CD14-positive monocyte (primary cell): ENCODE results near the gene RNF213. TPM values are rescaled to one million over a fixed set of nuclear protein-coding genes. Genes with fewer than 3 reads are reported as not detected.
"Not testable (repeated sequence)": the region's sequence is repeated elsewhere in the genome, so short reads cannot be mapped to it uniquely, and the experiment has no call there.

Source experiments
- DNase-seq, 3 donors: peaks; one replicate each; pipeline ENCODE4 v3.0.0-alpha.2; 2011 to 2022
- H2AFZ ChIP-seq: 2 replicates; pipeline ENCODE4 v1.6.0; 2012; ENCODE audit warnings: mild to moderate bottlenecking, low read depth, low read length, inconsistent platforms; ENCODE audit not compliant: insufficient read depth, poor library complexity, severe bottlenecking
- H3K27ac ChIP-seq, 2 donors: 1 replicate in 1 of 2; 2 replicates in 1 of 2; pipeline ENCODE4 v1.5.1; 2012 to 2013; ENCODE audit warnings: low read length in 2 of 2, control low read depth in 1 of 2, inconsistent platforms in 1 of 2, low read depth in 1 of 2, mild to moderate bottlenecking in 1 of 2
- H3K27me3 ChIP-seq, 2 donors: one replicate each; pipeline versions ENCODE4 v1.6.0 to v1.6.1; 2011 to 2013; ENCODE audit warnings: low read length in 2 of 2; ENCODE audit not compliant: control insufficient read depth in 2 of 2, insufficient read depth in 2 of 2
- H3K36me3 ChIP-seq, 2 donors: replicated peaks in 1 of 2; 1 replicate in 1 of 2; 2 replicates in 1 of 2; pipeline versions ENCODE4 v1.5.1 to v1.6.1; 2012 to 2013; ENCODE audit warnings: low read length in 2 of 2, control low read depth in 1 of 2, inconsistent platforms in 1 of 2, mild to moderate bottlenecking in 1 of 2; ENCODE audit not compliant: insufficient read depth in 2 of 2, control insufficient read depth in 1 of 2
- H3K4me1 ChIP-seq, 2 donors: 1 replicate in 1 of 2; 2 replicates in 1 of 2; pipeline versions ENCODE4 v1.5.1 to v1.6.1; 2012 to 2013; ENCODE audit warnings: low read length in 2 of 2, control low read depth in 1 of 2, inconsistent platforms in 1 of 2, mild to moderate bottlenecking in 1 of 2, moderate library complexity in 1 of 2; ENCODE audit not compliant: insufficient read depth in 2 of 2, control insufficient read depth in 1 of 2
- H3K4me2 ChIP-seq: replicated peaks from 2 replicates; pipeline ENCODE3; 2012; ENCODE audit warnings: low read length, moderate library complexity, mild to moderate bottlenecking; ENCODE audit not compliant: poor library complexity, severe bottlenecking; ENCODE audit errors: extremely low read depth
- H3K4me3 ChIP-seq, 3 experiments: fragments of 200-600 bp in 1 of 3; sonication (generic) in 1 of 3; replicated peaks in 1 of 3; 1 replicate in 2 of 3; 2 replicates in 1 of 3; pipeline ENCODE4 v1.5.1; 2011 to 2013; ENCODE audit warnings: low read length in 3 of 3, mild to moderate bottlenecking in 3 of 3, control low read depth in 2 of 3, low read depth in 2 of 3, inconsistent platforms in 1 of 3, moderate library complexity in 1 of 3
- H3K79me2 ChIP-seq: 2 replicates; pipeline ENCODE4 v1.6.0; 2012; ENCODE audit warnings: mild to moderate bottlenecking, control low read depth, inconsistent platforms, low read length, moderate library complexity; ENCODE audit not compliant: insufficient read depth
- H3K9ac ChIP-seq: 2 replicates; pipeline ENCODE4 v1.6.0; 2017; ENCODE audit warnings: low read length, mild to moderate bottlenecking; ENCODE audit not compliant: insufficient read depth, poor library complexity, severe bottlenecking
- H3K9me3 ChIP-seq, 2 donors: replicated peaks in 1 of 2; 1 replicate in 1 of 2; 2 replicates in 1 of 2; pipeline versions ENCODE4 v1.5.1 to v1.6.1; 2012 to 2013; ENCODE audit warnings: low read length in 2 of 2, control low read depth in 1 of 2; ENCODE audit not compliant: control insufficient read depth in 1 of 2, insufficient read depth in 1 of 2
- H4K20me1 ChIP-seq: 2 replicates; pipeline ENCODE4 v1.6.0; 2012; ENCODE audit warnings: mild to moderate bottlenecking, low read length, control low read depth, moderate library complexity; ENCODE audit not compliant: insufficient read depth
- H3K27ac Mint-ChIP-seq, 7 donors: one replicate each; pipeline ENCODE4 v1.8.0; 2020; ENCODE audit warnings: mild to moderate bottlenecking in 7 of 7, mixed read lengths in 7 of 7, moderate library complexity in 6 of 7, inconsistent platforms in 2 of 7
- H3K27me3 Mint-ChIP-seq, 3 donors: one replicate each; pipeline ENCODE4 v1.8.0; 2021 to 2022; ENCODE audit warnings: low read depth in 3 of 3, mild to moderate bottlenecking in 3 of 3, mixed read lengths in 3 of 3, moderate library complexity in 3 of 3, inconsistent platforms in 1 of 3
- H3K36me3 Mint-ChIP-seq, 2 donors: one replicate each; pipeline ENCODE4 v1.8.0; 2020; ENCODE audit warnings: mixed read lengths in 2 of 2, inconsistent platforms in 1 of 2, mild to moderate bottlenecking in 1 of 2
- H3K4me1 Mint-ChIP-seq: one replicate; pipeline ENCODE4 v1.8.0; 2020; ENCODE audit warnings: mild to moderate bottlenecking, mixed read lengths
- H3K4me3 Mint-ChIP-seq, 2 donors: one replicate each; pipeline ENCODE4 v1.8.0; 2020; ENCODE audit warnings: mild to moderate bottlenecking in 2 of 2, mixed read lengths in 2 of 2, moderate library complexity in 1 of 2
- H3K9me3 Mint-ChIP-seq, 7 donors: one replicate each; pipeline ENCODE4 v1.8.0; 2020 to 2022; ENCODE audit warnings: mixed read lengths in 7 of 7, mild to moderate bottlenecking in 6 of 7, moderate library complexity in 6 of 7, inconsistent platforms in 2 of 7
- WGBS: methylation state at CpG from one replicate; pipeline ENCODE4 v1.1.5; 2013; ENCODE audit warnings: missing lambda C conversion rate; ENCODE audit not compliant: insufficient coverage; 5-methylcytosine and 5-hydroxymethylcytosine counted together
- intact Hi-C, 2 donors: fragments of 100-400 bp; cut with micrococcal nuclease; formaldehyde crosslinking; loops; one replicate each; pipeline versions ENCODE4 v1.15.0 to v1.15.1; 2023
- polyA plus RNA-seq, 3 donors: library from polyadenylated mRNA; depleted of rRNA in 1 of 3; unstranded in 2 of 3; stranded (reverse) in 1 of 3; fragments of 300-500 nt in 2 of 3; fragments of >200 nt in 1 of 3; fragmentation: Illumina TruSeq in 2 of 3; gene quantifications; 1 replicate in 2 of 3; 2 replicates in 1 of 3; pipeline ENCODE4 v1.2.3, GENCODE V29; 2012 to 2021
- TF ChIP-seq, protein P1 (sequence below): fragments of 200-600 bp; IDR thresholded peaks from one replicate; pipeline ENCODE4 v1.8.0; 2022; ENCODE audit warnings: antibody characterized with exemption, mild to moderate bottlenecking

RNF213 gene
- polyA plus RNA-seq, 3 donors, result 10.3 to 196 (median 18.1) TPM

- H3K27ac ChIP-seq, result no peak overlapping the region
- H3K36me3 ChIP-seq, result peaks cover 58 to 86% of the 10 kb centered on the region in 2 donors
- H2AFZ ChIP-seq, result no peak overlapping the region
- no peaks in the 10 kb centered on the region for H3K9me3 Mint-ChIP-seq
- H3K4me1 ChIP-seq, result no peaks in the 10 kb centered on the region
- no peak overlapping the region for H3K9ac ChIP-seq
- no peak overlapping the region for H3K4me3 Mint-ChIP-seq
- intact Hi-C loops, result no loop called here
- no peaks in the 10 kb centered on the region for H3K27me3 ChIP-seq
- H3K4me3 ChIP-seq, result no peak overlapping the region
- peaks cover 98% of the 10 kb centered on the region for H4K20me1 ChIP-seq
- H3K27ac Mint-ChIP-seq, result peak overlapping the region in 2 of 7 donors; percentile 15 to 40
- DNase-seq, result no peak
- H3K27me3 Mint-ChIP-seq, result peaks cover 0 to 2% (median 0%) of the 10 kb centered on the region in 3 donors
- TF ChIP-seq, protein P1, sequence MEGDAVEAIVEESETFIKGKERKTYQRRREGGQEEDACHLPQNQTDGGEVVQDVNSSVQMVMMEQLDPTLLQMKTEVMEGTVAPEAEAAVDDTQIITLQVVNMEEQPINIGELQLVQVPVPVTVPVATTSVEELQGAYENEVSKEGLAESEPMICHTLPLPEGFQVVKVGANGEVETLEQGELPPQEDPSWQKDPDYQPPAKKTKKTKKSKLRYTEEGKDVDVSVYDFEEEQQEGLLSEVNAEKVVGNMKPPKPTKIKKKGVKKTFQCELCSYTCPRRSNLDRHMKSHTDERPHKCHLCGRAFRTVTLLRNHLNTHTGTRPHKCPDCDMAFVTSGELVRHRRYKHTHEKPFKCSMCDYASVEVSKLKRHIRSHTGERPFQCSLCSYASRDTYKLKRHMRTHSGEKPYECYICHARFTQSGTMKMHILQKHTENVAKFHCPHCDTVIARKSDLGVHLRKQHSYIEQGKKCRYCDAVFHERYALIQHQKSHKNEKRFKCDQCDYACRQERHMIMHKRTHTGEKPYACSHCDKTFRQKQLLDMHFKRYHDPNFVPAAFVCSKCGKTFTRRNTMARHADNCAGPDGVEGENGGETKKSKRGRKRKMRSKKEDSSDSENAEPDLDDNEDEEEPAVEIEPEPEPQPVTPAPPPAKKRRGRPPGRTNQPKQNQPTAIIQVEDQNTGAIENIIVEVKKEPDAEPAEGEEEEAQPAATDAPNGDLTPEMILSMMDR, result no peak
- peaks cover 44 to 77% of the 10 kb centered on the region in 2 donors for H3K36me3 Mint-ChIP-seq
- H3K79me2 ChIP-seq, result peaks cover 81% of the 10 kb centered on the region
- no peak overlapping the region for H3K4me2 ChIP-seq
- H3K4me1 Mint-ChIP-seq, result peaks cover 11% of the 10 kb centered on the region
- 93% methylated on average over 6 of the region's 9 CpGs for WGBS
- no peaks in the 10 kb centered on the region for H3K9me3 ChIP-seq
These were observed 13.7 kb downstream of the RNF213 start for GRCh38 chr17:80274331-80274730.

DNA sequence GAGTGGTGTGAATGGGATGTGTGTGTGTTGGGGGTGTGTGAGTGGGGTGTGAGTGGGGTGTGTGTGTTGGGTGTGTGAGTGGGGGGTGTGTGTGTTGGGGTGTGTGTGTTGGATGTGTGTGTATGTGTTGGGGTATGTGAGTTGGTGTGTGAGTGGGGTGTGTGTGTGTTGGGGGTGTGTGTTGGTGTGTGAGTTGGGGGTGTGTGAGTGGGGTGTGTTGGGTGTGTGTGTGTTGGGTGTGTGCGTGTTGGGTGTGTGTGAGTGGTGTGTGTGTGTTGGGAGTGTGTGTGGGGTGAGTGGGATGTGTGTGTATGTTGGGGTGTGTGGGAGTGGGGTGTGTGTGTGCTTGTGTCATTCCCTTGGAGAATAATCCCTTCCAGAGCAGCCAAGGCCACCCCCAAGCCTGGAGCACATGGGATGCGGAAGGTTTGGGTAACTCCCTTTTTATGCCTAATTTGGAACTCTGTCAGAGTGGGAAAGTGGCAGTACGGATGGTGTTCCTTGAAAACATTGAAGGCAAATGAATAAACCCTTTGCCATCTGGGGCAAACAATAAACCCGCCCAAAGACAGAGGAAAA is 14.3 kb downstream of the RNF213 start:
- Histone ChIP-seq H3K27ac (no peak overlapping the region), H3K9me3 (no peaks in the 10 kb centered on the region), H3K4me2 (no peak overlapping the region), H3K27me3 (no peaks in the 10 kb centered on the region), H3K9ac (no peak overlapping the region), H3K4me3 (no peak overlapping the region), H3K36me3 (peaks cover 58 to 86% of the 10 kb centered on the region in 2 donors), H2AFZ (no peak overlapping the region), H3K79me2 (peaks cover 77% of the 10 kb centered on the region), H4K20me1 (peaks cover 98% of the 10 kb centered on the region), H3K4me1 (no peaks in the 10 kb centered on the region)
- Mint-ChIP-seq H3K36me3 (peaks cover 49 to 83% of the 10 kb centered on the region in 2 donors), H3K27ac (peak overlapping the region in 3 of 7 donors; percentile 21 to 66 (median 65)), H3K4me1 (peaks cover 11% of the 10 kb centered on the region), H3K4me3 (no peak overlapping the region), H3K9me3 (no peaks in the 10 kb centered on the region), H3K27me3 (peaks cover 0 to 2% (median 0%) of the 10 kb centered on the region in 3 donors)
- intact Hi-C loops, result no loop called here
- WGBS, result 100% methylated on average over 1 of the region's 4 CpGs
- no peak for DNase-seq
- TF ChIP-seq, protein P1, result no peak

DNA sequence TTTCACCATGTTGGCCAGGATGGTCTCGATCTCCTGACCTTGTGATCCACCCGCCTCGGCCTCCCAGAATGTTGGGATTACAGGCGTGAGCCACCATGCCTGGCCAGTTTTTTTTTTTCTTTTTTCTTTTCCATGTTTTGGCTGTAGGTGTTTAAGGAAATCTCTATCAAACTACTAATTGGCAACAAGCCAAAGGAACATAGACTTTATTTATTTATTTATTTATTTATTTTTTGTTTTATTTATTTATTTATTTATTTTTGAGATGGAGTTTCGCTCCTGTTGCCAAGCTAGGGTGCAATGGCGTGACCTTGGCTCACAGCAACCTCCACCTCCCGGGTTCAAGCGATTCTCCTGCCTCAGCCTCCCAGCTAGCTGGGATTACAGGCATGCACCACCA is 15.2 kb downstream of the RNF213 start:
- H3K4me3 ChIP-seq, H3K27ac Mint-ChIP-seq, H3K9me3 Mint-ChIP-seq, H3K27ac ChIP-seq, intact Hi-C loops, H3K27me3 Mint-ChIP-seq, H3K4me1 ChIP-seq, H3K4me3 Mint-ChIP-seq, H3K27me3 ChIP-seq, H3K9me3 ChIP-seq, H2AFZ ChIP-seq, DNase-seq, H3K9ac ChIP-seq, H3K4me2 ChIP-seq: not testable (repeated sequence)
- H3K4me1 Mint-ChIP-seq, result peaks cover 11% of the 10 kb centered on the region
- peaks cover 62 to 86% of the 10 kb centered on the region in 2 donors for H3K36me3 ChIP-seq
- peaks cover 58 to 87% of the 10 kb centered on the region in 2 donors for H3K36me3 Mint-ChIP-seq
- WGBS, result no CpG with 5 or more reads among the region's 8 CpGs
- H4K20me1 ChIP-seq, result peaks cover 98% of the 10 kb centered on the region
- H3K79me2 ChIP-seq, result peaks cover 77% of the 10 kb centered on the region
